Activated CD4-positive, alpha-beta T cell treated with anti-CD3 and anti-CD28 coated beads, Interleukin-2, Interleukin-6, amounts not matched to agents 100 ng/mL and 50 ng/mL, durations not matched to agents 16 hours and 8 hours (primary cell): Measurements from ENCODE around the gene PTPRG.

ENCODE experiments used
- DNase-seq: peaks from one replicate; pipeline ENCODE4 v3.0.0-alpha.2; 2020

PTPRG gene

DNA sequence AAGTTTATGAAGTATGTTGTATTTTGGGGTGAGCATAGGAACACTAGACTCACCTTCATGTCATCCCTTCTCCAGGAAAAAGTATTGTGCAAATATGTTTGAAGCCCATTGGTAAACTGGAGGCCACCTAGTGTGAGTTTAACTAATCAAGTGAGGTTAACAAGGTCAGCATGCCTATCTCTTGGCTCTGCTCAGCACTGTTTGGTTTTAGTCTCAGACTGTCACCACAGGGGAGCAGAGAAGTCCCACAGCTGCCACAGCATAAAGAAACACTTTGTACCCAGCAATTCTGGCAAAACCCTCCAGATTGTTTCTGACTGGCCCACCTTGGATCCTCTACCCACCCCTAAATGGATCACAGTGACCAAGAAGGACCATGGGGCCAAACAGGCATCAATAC is 659.2 kb downstream of the PTPRG start:
- no peak for DNase-seq

GRCh38 chr3:62225051-62225450 is 663.7 kb downstream of the PTPRG start:
- no peak for DNase-seq

DNA sequence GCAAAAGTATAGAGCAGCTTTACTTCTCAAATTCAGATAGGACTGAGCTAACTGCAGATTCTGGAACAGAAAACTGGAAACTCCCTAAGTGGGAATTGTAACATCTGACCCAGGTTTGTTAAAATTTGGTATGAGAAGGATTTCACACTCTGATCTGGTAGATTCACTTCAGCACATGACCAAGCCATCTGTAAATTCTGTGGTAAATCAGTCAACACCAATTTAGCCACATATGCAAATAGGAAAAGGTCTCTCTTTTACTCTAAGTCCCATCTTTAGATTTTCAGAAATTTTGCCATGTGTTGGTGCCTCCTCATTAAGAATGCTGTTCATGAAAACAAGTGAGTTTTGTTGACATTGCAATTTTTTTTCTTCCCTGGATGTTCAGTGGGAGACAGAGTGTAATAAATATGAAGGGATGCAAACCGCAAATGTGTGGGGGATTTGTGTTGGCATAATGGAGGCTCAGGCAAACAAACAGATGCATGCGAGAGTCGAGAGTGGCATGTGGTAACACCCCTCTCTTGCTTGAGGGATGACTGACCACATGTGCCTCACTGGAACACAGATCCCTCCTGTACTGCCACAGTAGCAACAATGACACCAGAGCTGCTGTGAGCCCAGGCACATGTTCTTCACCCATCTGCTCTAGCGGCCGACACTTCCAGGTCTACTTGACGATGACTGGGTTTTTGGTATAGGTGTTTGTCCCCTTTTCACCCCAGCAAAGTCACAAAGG is 665.4 kb downstream of the PTPRG start:
- DNase-seq = no peak

DNA sequence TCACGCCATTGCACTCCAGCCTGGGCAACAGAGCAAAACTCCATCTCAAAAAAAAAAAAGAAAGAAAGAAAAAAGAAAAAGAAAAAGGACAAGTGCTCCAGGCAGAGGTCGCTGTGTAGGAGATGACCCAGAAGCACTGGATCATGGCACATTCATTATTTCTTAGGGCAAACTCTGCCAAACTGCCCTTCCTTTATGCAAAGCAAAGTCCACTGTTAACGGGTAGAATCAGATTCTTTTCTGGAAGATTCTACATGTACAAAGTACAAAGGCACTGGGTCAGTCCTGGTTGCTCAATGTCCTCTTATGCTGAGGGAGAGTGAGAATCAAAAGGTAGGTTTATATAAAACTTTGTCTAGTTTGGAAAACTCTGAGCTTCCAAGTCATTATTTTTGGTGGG is 667.1 kb downstream of the PTPRG start:
- no peak for DNase-seq

DNA sequence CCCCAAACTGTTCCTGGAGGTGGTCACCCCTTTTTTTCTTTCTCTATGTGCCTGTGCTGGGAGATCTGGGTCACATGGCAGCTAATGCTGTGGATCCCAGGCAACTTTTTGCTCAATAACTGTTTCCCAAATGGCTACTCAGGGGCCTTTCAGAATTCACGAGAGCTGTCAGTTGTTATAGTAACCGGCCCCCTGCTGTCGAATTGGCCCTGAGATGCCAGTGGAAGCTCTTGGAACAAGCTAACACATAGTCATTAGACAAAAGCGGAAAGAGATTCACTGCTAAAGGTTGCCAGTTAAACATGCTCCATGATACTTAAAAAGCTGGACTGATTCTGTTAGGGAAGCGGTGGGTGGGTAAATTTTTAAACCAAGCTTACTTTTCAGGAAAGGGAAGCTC is 667.8 kb downstream of the PTPRG start:
- no peak for DNase-seq

- DNase-seq = no peak
These were observed 668.5 kb downstream of the PTPRG start for GRCh38 chr3:62229908-62230307.

- no peak for DNase-seq
These were observed 671.7 kb downstream of the PTPRG start for GRCh38 chr3:62233065-62233464.

DNA sequence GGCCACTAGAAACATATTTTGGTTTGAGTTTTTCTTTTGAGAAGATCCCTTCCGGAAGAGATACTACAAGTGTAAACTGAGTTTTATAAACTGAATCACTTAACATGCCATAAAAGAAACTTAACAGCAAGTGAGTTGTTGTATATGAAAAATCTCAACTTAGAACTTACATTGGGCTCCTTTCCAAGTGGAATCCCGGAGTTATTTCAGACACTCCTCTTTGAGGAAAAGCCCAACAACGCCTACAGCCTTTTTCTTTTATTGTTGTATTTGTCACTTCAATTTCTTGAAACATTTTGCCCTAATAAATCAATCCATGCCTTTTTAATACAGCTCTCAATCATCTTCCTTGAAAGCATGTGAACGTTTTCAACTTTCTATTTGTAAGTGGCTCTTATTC is 674.6 kb downstream of the PTPRG start:
- no peak for DNase-seq

GRCh38 chr3:62237286-62237948 is 676.0 kb downstream of the PTPRG start:
- no peak for DNase-seq

DNA sequence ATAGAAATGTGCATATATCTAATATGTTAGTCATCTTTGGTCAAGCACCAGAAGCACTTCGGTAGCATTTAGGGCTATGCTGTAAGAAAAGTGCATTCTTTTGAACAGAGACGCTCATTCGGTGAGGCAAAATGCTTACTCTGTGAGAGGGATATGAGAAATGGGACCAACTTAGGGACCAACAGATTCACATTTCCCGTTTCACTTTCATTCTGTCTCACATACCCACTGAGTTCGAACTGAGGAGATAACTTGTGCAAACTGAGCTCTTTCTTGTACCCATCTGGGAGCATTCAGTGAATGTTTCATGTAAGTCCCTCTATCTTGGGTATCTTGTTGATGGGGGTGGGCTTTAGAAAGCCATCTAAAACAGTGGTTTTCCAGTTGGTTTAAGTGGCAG is 676.6 kb downstream of the PTPRG start:
- DNase-seq = peak; percentile 11

DNA sequence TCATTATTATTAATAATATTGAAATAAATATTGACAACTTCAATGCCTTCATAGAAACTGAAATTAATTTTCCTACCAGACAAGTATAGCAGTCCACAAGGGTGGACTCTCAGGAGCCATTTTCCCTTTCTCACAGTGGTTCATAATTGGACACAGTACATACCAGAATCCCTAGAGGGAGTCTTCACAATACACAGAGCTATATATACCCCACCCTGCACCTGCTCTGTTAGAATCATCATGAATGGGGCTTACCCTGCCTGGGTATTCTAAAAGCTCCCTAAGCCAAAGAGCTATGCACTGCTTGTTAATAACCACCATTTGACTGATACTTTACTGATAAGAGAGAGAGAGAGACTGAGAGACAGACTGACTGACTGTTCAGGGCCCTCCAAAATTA is 677.1 kb downstream of the PTPRG start:
- no peak for DNase-seq

DNA sequence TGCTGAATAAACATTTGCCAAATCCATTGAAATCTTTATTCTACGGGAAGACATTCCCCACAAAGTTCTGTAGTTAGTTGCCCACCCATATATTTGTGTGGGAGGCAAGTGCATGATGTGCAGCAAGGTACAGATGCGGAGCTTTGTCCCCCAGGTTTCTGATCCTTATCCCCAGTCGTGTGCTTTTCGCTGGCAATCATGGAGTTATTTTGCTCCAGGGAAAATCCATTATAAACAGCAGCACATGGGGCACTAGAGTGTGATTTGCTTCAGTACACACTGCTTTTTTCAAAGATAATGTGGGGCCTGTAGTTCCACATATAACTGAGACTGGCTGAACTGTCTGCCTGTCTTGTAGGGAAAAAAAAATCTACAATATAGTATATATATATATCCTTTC is 679.9 kb downstream of the PTPRG start:
- DNase-seq = no peak

GRCh38 chr3:62242831-62243509 is 681.6 kb downstream of the PTPRG start:
- DNase-seq = no peak

GRCh38 chr3:62246094-62246493 is 684.7 kb downstream of the PTPRG start:
- DNase-seq = no peak

DNA sequence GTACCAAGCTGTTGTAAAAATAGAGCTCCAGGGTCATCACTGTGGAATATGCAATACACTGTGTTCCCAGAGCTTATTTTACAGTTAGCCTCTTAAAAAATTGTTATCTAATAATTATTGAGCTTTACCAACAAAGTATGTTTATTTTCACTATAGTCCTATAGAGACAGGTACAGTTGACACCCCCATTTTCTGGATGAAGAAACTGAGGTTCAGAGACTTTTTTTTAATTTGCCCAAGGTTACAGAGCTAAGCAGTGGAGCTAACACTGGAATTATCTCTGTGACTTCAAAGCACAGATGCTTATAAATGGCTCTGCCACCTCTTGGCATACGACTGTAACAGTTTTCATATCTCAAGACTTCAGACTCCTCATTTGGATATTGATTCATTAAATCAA is 685.6 kb downstream of the PTPRG start:
- no peak for DNase-seq

DNA sequence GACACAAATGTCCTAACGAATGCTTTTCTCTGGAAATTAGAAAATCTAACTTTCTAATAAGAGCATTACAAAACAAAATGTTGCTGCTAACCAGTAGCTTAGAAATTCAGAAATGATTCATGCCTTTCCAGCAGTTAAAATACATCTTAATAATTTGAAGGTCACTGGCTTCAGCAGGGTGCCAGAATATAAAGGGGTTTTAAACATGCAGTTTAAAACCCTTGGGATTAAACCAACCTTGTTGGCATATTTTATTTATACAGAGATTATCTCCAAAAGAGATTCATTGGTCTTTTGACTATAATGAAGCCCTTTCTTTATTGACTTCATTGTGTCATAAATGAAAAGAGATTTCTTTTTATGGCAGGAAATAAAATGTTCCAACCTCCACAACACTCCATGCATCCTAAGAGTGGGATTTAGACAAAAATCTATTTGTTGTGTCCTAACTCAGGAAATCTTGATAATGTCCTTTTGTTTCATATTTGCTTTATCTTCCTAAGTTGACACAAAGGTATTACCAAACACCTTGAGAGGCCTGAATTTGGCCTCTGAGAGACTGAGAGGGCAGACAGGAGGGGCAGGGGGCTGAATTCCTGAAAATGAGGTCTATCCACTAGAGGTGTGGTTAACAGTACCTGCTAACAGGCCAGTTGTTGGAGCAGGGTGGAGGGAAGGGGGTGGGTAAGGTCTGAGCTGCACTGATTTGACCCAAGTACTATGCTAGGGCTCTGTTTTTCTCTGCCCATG is 687.5 kb downstream of the PTPRG start:
- DNase-seq = no peak

- no peak for DNase-seq
These were observed 688.1 kb downstream of the PTPRG start for GRCh38 chr3:62249484-62249776.

- DNase-seq = no peak
These were observed 688.6 kb downstream of the PTPRG start for GRCh38 chr3:62249855-62250543.

DNA sequence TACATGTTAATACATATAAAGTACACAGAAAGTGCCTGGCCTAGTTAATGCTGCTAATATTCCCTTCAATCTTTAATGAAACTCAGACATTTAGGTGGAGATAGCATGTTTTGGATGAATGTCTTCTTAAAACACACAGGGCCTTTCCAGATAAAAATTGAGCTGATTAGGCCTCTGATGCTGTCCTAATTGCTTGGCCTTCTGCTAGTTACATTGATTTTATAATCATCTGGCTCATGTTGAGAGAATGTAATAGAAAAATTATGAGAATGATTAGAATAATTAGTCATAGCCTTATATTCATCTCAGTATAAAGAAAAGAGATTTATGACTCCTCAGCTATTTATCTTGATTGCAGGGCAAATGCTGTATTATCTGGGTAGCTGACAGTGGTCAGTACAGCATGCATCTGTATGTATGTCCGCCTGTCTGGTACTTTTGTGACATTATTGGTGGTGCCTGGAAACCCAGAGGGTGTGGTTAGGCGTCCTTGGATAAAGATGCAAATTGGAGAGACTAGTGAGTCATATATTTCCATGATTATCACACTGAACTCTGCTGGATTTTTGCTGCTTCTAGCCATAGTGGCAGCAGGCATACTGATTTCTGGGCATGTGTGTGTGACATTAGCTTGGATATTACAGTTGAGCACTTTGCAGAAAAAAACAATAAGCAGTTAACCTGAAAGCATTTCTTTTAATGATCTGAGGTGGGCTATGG is 691.2 kb downstream of the PTPRG start:
- DNase-seq = no peak

DNA sequence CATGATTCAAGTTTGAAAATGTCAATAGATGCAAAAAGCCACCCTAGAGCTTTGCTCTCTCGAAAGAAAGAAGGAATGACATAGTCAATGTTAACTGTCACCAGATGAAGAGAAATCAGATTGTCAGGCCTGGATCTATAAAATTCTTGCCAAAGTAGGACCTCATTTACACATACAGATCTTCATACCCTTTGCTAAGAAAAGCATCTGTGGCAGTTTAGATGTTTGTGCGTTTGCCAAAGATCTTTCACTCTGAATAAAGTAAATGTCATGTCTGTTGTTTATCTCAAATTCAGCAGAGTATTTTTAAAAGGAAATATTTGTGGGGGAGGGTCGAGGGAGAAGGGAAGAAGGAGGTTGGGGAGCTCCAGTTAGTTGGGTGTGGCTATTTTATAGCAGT is 692.6 kb downstream of the PTPRG start:
- no peak for DNase-seq

DNA sequence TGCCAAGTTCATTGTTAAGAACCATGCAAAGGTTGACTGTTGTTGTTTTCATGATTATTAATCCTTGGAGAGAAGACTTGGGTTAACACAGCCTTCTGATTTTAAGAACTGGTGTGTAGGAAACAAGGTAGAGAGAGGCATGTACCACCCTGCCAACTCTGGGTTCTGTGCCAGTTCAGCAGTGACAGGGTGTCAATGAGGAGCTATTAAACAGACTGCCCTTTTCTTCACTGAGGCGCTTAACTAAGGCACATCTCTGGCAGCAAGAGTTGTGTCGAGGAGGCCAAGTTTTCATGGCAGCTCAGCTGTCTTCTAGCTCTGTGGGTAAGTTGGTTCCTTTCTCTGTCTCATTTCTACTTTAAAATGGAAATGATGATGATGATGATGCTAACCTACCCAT is 694.4 kb downstream of the PTPRG start:
- DNase-seq = no peak

DNA sequence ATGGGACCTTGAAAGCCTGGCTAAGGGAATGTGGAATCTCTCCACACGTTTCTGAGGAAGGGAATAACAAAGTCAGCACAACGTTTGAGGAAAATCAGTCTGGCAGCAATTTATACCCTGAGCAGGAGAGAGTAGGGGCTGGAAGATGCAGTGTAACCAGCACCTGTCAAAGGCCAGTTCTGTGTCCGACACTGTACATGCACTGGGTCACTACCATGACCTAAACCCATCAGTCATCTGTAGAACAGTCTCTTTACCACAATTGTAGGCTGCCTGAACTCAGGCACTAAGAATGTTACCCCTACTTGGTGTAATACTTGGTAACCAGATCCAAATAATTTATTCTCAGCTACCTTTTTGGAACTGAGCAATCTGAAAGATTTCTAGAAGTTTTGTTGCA is 698.6 kb downstream of the PTPRG start:
- no peak for DNase-seq
